ENCODE results near the gene IQSEC3.

IQSEC3 gene

GRCh38 chr12:144650-145284, 78.2 kb downstream of the IQSEC3 start:
- Histone ChIP-seq H3K9ac (ENCODE audit: low read length) (no peak overlapping the region), H2AFZ (ENCODE audit: low read length) (peak overlapping the region; percentile 77), H3F3A (ENCODE audit: insufficient read depth, low read length) (no peaks in the 10 kb centered on the region), H3K9me2 (replicated peaks; ENCODE audit: insufficient read depth, low read length) (no peaks in the 10 kb centered on the region), H3K79me2 (ENCODE audit: low read length) (no peaks in the 10 kb centered on the region), H3K27ac (ENCODE audit: low read length) (no peak overlapping the region), H3K4me2 (ENCODE audit: low read depth, low read length) (peak overlapping the region; percentile 57), H3K4me1 (ENCODE audit: low read length) (peaks cover 14% of the 10 kb centered on the region; the same call in 1 of the 2 replicates), H3K27me3 (replicated peaks; ENCODE audit: insufficient read depth, low read length) (peaks cover 43% of the 10 kb centered on the region), H3K9me3 (replicated peaks; ENCODE audit: insufficient read depth, low read length) (no peaks in the 10 kb centered on the region), H4K20me1 (ENCODE audit: insufficient read depth, low read length) (no peaks in the 10 kb centered on the region), H3K36me3 (replicated peaks; ENCODE audit: insufficient read depth, low read length) (no peaks in the 10 kb centered on the region), H3K4me3 (ENCODE audit: low read length) (peak overlapping the region; percentile 26)
- DNase-seq, result peak; percentile 53
- TF ChIP-seq EZH2phosphoT487 (IDR thresholded peaks at IDR 0.05; ENCODE audit: low read length), result no peak
- TF ChIP-seq CTCF (IDR thresholded peaks at IDR 0.05; ENCODE audit: low read length), result no peak
- TF ChIP-seq EZH2 (optimal IDR thresholded peaks at IDR 0.05; ENCODE audit: low read depth, low read length), result no peak

- TF ChIP-seq EZH2phosphoT487 (IDR thresholded peaks at IDR 0.05; ENCODE audit: low read length), result no peak
- no peak for TF ChIP-seq EZH2 (optimal IDR thresholded peaks at IDR 0.05; ENCODE audit: low read depth, low read length)
- no peak for TF ChIP-seq CTCF (IDR thresholded peaks at IDR 0.05; ENCODE audit: low read length)
- Histone ChIP-seq H3K79me2 (ENCODE audit: low read length) (no peaks in the 10 kb centered on the region), H3K4me2 (ENCODE audit: low read depth, low read length) (no peak overlapping the region), H3K4me1 (ENCODE audit: low read length) (peaks cover 14% of the 10 kb centered on the region; the same call in 1 of the 2 replicates), H3K9me2 (replicated peaks; ENCODE audit: insufficient read depth, low read length) (no peaks in the 10 kb centered on the region), H3K36me3 (replicated peaks; ENCODE audit: insufficient read depth, low read length) (no peaks in the 10 kb centered on the region), H3K27ac (ENCODE audit: low read length) (no peak overlapping the region), H3K9me3 (replicated peaks; ENCODE audit: insufficient read depth, low read length) (no peaks in the 10 kb centered on the region), H3K9ac (ENCODE audit: low read length) (no peak overlapping the region), H2AFZ (ENCODE audit: low read length) (no peak overlapping the region), H4K20me1 (ENCODE audit: insufficient read depth, low read length) (no peaks in the 10 kb centered on the region), H3F3A (ENCODE audit: insufficient read depth, low read length) (no peaks in the 10 kb centered on the region), H3K27me3 (replicated peaks; ENCODE audit: insufficient read depth, low read length) (peaks cover 43% of the 10 kb centered on the region), H3K4me3 (ENCODE audit: low read length) (no peak overlapping the region)
- DNase-seq, result no peak
Observed at GRCh38 chr12:145369-145960, 78.9 kb downstream of the IQSEC3 start.

GRCh38 chr12:147242-147641, 80.7 kb downstream of the IQSEC3 start:
- Histone ChIP-seq H3K9ac (ENCODE audit: low read length) (no peak overlapping the region), H3K79me2 (ENCODE audit: low read length) (no peaks in the 10 kb centered on the region), H3K27ac (ENCODE audit: low read length) (no peak overlapping the region), H2AFZ (ENCODE audit: low read length) (no peak overlapping the region), H3F3A (ENCODE audit: insufficient read depth, low read length) (no peaks in the 10 kb centered on the region), H3K4me1 (ENCODE audit: low read length) (peaks cover 14% of the 10 kb centered on the region; the same call in 1 of the 2 replicates), H4K20me1 (ENCODE audit: insufficient read depth, low read length) (no peaks in the 10 kb centered on the region), H3K9me3 (replicated peaks; ENCODE audit: insufficient read depth, low read length) (no peaks in the 10 kb centered on the region), H3K4me3 (ENCODE audit: low read length) (no peak overlapping the region), H3K4me2 (ENCODE audit: low read depth, low read length) (no peak overlapping the region), H3K27me3 (replicated peaks; ENCODE audit: insufficient read depth, low read length) (peaks cover 33% of the 10 kb centered on the region), H3K9me2 (replicated peaks; ENCODE audit: insufficient read depth, low read length) (no peaks in the 10 kb centered on the region), H3K36me3 (replicated peaks; ENCODE audit: insufficient read depth, low read length) (no peaks in the 10 kb centered on the region)
- DNase-seq, result no peak
- TF ChIP-seq EZH2 (optimal IDR thresholded peaks at IDR 0.05; ENCODE audit: low read depth, low read length) (no peak), EZH2phosphoT487 (IDR thresholded peaks at IDR 0.05; ENCODE audit: low read length) (no peak)
